ENCODE data around the gene LINGO1.

DNA sequence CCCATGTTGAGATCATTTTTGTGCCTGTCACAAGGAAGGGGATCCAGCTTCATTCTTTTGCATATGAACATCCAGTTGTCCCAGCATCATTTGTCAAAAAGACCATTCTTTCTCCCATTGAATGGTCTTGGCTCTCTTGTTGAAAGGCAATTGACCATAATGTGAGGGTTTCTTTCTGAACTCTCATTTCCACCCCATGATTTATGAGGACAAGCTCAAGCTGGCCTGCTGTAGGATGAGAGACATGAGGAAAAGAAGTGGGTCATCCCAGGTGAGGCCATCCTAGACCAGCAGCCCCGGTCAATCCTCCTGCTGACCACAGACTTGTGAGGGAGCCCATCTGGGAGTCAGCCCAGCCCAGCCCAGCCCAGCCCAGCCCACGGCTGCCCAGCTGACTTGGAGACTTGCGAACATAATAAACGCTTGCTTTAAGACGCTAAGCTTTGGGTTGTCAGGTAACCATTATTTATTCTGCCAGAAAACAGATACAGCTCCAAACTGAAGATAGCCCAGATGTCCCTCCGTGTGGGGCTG, 69.0 kb downstream of the LINGO1 start:
- TF ChIP-seq, protein P1, sequence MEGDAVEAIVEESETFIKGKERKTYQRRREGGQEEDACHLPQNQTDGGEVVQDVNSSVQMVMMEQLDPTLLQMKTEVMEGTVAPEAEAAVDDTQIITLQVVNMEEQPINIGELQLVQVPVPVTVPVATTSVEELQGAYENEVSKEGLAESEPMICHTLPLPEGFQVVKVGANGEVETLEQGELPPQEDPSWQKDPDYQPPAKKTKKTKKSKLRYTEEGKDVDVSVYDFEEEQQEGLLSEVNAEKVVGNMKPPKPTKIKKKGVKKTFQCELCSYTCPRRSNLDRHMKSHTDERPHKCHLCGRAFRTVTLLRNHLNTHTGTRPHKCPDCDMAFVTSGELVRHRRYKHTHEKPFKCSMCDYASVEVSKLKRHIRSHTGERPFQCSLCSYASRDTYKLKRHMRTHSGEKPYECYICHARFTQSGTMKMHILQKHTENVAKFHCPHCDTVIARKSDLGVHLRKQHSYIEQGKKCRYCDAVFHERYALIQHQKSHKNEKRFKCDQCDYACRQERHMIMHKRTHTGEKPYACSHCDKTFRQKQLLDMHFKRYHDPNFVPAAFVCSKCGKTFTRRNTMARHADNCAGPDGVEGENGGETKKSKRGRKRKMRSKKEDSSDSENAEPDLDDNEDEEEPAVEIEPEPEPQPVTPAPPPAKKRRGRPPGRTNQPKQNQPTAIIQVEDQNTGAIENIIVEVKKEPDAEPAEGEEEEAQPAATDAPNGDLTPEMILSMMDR (conservative IDR thresholded peaks at IDR 0.05; ENCODE audit: low read length): no peak
- TF ChIP-seq EZH2phosphoT487 (IDR thresholded peaks at IDR 0.05; ENCODE audit: borderline replicate concordance, low read depth, low read length): no peak
